HG02798 (cell line): ENCODE data around the gene GRIK1.
"Not testable (repeated sequence)": the region's sequence is repeated elsewhere in the genome, so short reads cannot be mapped to it uniquely, and the experiment has no call there.

Source experiments
- ATAC-seq: cut with Tn5 transposase; IDR thresholded peaks from one replicate; pipeline ENCODE4 v1.9.1; 2021; ENCODE audit warnings: mild to moderate bottlenecking; ENCODE audit not compliant: unreplicated experiment, poor library complexity

GRIK1 gene

DNA sequence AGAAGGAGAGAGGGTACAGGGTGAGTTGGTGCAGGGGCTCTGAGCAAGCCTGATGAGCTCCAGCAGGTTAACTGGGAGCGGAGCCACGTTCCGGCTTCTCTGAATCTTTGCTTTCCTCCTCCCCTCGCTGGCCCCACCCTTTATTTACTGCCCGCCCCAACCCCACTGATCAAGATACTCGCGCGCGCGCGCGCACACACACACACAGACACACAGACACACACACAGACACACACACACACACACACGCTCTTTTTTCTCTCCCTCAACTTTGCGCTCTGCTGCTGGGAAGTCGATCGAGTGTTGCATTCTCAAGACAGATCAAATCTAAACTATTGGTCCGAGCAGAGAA is at the start of gene GRIK1:
GRIK1 (minus strand) TSS at position 73 of the 352 bp plus-strand sequence.
- no peak for ATAC-seq

DNA sequence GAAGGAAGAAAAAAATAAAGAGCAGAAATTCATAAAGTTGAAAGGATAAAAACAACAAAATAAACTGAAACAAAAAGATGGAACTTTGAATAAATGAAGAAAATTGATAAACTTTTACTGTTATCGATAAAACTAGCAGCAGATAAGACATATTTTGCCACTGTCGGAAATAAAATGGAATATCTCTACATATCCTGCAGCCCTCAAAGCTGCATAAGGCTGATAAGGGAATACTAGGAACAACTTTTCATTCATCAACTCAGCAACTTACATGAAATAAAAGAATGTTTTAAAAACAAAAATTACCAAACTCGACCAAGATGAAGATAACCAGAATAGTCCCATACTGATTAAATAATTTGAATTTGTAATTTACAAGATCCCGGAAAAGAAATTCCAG is 48.0 kb upstream of the GRIK1 start:
- ATAC-seq = no peak

DNA sequence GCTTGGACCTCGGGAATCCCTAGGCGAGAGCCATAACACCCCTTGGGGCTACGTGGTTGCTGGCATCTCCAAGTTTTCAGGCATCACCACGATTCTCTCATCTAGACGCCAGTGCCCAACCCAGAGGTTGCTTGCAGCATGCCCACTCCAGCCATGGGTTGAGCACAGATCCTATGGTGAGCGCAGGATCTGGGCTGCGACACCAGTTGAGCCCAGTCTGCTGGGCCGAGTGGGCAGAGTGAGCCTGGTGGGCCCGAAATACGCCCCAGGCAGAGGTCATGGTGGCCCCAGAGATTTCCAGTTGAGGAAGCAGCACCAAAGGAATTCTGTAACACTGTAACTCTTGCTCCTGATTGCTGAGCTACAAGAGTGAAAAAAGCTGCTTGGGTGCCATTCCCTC is 46.1 kb upstream of the GRIK1 start:
- no peak for ATAC-seq

DNA sequence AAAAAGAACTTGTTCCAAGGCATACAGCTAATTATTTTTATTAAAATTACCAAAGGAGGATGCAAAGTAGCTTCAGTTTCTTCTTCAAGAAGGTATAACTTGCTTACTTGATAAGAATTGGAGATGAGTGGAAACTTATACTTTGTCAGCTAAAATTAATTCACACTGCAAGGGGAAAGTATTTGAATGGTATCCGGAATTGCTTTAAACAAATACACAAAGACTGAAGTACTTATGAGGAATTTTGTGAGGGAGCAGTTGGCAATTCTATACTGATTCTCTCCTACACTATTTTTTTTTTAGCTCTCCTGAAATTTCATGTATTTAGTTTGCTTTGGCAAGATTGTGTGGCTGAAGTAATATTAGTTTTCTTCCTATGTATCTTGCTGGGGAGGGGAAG is 39.2 kb upstream of the GRIK1 start:
- ATAC-seq = no peak

DNA sequence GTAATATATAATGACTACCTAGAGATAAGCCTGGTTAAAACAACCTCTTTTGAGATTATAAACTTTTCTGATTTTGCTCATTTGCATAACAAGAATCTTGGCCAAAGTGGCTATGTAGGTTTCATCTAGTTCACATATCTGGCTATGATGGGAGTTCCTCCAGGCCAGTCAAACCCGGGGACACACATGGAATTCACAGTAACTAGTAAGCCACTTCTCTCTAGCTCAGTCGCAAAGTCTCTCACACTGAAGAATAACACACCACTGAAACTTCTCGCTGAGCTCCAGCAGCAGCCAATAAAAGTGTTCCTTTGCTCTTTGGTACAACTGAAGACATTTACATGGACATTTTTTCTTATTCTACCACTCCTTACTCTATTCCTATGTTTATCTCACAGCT is 36.0 kb upstream of the GRIK1 start:
- no peak for ATAC-seq

DNA sequence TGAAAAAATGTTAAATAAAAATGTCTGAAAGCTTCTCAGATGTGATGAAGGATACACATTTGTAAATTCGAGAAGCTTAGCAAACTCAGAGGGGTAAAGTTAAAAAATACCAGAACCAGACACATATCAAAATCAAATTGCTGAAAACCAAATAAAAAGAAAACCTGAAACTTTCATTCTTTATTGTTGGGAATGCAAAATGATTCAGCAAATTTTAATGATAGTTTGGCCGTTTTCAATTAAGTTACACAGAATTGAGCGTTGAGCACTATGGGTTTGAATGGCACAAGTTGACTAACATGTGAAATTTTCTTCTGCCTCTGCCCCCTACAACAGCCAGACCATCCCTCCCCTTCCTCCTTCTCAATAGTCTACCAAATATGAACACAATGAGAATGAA is 33.5 kb upstream of the GRIK1 start:
- ATAC-seq = no peak

DNA sequence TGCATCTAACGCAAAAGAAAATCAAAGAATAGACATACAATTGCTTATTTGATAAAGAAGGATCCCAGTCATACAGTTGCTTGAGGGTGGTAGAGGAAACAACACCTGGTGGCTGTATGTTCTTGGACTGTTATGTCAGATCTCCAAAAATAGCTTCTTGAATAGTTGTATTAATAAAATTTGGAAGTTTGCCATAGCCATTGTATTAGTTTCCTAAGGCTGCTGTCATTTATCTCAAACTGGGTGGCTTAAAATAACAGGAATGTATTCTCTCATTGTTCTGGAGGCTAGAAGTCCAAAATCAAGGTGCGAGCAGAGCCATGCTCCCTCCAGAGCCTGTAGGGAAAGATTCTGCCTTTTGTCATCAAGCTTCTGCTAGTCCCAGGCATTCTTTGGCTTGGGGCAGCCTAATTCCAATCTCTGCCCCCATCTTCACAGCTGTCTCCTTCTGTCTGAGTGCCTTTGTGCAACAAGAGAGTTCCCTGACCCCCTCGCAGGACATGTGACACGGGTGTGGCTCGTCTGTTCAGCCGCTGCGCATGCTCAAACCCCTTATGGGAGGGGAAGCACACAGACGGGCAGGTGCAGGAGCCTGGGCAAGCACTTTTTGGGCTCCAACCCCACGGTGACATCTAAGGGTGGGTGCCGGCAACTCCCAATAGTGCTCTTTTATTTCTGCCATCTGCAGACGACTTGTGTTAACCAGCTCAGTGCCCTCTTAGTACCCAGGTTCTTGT is 21.7 kb upstream of the GRIK1 start:
- no peak for ATAC-seq

DNA sequence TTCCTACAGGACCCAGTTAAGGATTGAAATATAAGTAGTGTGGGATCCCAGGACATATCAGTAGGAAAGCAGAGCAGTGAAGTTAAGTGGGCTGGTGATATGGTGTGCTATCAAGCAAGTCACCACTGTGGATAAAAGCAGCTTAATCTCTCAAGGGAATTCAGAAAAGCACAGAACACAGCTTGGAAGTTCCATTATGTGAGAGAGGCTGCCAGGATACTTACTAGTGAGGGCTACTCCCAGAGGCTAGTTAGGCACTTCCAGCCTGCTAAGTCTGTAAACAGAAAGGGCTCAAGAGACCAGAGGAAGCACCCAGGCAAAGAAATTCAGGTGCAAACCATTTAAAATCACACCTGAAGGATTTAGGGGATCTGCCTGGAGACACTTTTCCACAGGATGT is 18.8 kb upstream of the GRIK1 start:
- ATAC-seq = no peak

DNA sequence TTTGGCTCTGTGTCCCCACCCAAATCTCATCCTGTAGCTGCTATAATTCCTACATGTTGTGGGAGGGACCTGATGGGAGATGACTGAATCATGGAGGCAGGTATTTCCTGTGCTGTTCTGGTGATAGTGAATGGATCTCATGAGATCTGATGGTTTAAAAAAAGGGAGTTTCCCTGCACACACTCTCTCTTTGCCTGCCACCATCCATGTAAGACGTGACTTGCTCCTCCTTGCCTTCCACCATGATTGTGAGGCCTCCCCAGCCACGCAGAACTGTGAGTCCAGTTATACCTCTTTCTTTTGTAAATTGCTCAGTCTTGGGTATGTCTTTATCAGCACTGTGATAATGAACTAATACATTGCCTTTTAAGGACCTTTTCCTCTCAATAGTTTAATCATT is 18.2 kb upstream of the GRIK1 start:
- ATAC-seq = not testable (repeated sequence)

DNA sequence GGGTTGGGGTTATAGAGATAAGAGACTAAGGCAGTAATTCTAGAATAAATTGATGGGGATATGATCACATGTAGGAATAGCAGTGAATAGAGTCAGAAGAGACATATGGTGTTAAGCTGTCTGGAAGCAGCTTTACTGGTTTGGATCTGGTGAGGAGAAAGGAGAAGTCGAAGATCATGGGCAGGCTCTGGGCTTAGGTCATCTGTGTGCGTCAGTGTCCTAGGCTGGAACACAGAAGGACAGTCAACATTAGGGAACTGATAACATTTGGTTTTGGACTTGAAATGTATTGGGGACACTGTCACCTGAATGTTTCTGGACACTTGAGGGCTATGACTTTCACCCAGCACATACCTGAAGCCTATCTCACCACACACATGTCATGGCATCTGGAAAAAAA is 13.9 kb upstream of the GRIK1 start:
- ATAC-seq = no peak

DNA sequence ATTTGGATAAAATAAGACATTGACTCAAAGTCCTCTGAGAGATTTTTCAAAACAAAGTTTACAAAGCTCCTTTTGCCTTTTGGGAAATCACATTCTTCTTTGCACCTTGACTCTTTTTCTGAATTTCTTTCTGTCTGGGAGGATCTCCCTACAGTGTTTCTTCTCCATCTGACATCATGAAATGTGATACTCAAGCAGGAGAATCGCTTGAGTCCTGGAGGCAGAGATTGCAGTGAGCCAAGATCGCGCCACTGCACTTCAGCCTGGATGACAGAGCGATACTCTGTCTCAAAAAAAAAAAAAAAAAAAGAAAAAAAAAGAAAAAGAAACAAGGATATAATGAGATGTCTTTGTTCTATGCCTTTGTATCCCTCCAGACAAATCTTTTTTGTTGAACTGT is 13.3 kb upstream of the GRIK1 start:
- no peak for ATAC-seq

DNA sequence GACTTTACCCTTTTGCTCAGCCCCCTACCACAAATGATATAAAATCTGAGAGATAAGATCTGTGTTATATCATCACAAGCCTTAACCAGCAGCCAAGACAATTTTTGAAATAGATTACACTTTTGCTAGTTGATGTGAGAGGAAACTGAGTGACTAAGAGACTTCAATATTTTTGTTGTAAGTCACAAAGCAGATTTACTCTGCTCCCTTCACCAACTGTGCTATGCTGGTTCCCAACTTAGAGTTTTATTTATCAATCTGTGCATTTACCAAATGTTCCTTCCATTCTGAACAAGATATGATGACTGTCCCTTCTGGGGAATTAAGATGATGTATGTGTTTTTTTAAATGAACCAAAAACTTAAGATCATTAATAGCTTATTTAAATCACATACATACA is 12.1 kb upstream of the GRIK1 start:
- ATAC-seq = no peak

DNA sequence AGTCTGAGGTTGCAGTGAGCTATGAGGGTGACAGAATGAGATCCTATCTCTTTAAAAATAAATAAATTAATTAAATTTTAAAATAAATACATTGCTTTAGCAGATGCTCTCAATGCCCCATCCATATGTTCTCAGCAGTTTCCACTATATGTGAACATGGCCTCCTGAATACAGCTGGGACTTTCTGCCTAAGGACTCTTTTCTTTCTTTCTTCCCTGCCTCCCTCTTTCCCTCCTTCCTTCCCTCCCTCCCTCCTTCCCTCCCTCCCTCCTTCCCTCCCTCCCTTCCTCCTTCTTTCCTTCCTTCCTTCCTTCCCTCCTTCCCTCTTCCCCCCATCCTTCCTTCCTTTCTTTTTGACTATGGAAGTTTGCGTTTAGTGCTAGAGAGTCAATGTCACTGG is 10.2 kb upstream of the GRIK1 start:
- ATAC-seq = no peak

DNA sequence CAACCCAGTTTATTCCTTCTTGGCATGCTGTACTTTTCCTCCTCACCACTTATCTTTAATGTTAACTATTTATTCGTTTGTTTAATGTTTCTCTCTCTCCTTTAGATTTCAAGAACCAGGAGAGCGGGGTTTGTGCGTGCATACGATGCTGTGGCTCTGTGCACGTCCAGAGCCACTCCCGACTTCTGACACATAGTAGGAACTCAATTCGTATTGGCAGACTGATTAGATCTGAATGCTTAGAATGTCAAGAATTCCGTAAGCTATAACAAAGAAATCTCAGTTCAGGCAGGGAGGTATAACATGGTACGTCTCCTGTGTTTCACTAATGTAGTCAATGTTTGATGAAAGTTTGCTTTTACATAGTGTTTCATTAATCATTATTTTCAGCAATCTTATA is 7.3 kb upstream of the GRIK1 start:
- no peak for ATAC-seq

DNA sequence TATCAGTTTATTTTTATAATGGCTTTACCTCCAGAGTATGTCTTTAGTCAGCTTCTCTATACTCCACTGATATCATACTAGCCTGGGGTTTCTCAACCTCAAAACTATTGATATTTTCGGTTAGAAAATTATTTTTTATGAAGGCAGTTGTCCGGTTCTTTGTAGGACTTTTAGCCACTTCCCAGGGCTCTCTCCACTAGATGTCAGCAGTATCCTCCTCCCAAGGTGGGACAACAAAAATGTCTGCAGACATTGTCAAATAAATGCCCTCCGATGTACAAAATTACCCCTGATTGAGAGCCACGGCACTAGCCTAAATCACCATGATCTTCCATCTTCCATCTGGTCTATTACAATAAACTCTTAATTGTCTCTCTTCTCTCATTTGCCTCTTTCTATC is 4.1 kb upstream of the GRIK1 start:
- ATAC-seq = no peak

DNA sequence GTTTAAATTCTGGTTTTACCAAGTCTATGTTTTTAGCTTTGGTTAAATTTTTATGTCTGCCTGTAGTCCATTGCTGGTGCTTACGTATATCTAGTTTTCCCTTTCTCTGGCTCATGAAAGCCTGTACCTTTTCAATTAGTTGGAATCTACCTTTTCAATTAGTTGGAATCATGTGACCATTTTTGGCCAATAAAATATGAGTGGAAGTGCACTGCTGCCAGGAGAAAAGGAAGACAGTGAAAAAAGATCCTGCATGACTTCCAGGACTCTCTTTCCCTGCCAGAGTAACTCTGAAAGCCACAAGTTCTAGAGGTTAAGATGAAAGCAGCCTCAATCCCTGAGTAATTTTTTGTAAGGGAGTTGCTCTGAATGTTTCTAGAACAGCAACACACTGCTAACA is 2.2 kb upstream of the GRIK1 start:
- no peak for ATAC-seq

DNA sequence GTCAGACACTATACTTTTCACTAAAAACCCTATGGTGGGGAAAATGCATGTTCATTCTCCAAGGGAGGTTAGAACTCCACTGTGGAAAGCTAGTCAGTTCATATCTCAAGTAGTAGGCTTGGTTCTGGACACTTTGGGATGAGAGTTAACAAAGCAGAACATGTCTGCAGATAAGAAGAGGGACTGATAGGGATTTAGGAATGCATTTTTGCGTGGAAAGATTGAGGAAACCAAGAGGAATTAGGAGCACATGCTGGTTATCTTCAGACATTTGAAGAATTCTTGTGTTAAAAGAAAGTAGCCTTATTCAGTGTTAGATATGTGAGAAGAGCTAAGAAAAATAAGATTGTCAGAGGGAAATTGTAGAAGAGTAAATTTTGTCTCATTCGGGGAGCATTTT is 1.2 kb upstream of the GRIK1 start:
- ATAC-seq = no peak

DNA sequence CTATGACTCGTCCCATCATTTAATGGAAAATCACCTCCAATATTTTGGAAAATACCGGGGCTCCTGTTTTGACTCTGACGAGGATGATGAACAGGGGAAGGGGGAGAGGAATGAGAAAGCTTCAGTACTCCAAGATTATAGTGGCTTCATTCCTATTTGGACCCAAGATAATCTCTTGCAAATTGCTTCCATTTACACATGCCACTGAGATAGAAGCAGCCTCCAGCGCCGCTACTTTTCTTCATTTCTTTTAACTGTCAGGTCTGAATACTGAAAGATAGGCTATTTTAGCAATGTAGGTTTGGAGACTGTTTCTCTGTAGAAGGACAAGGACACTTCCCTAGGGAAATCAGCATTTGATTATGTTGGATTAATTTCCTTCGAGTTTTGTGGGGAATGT is 565 bp upstream of the GRIK1 start:
- ATAC-seq = no peak

DNA sequence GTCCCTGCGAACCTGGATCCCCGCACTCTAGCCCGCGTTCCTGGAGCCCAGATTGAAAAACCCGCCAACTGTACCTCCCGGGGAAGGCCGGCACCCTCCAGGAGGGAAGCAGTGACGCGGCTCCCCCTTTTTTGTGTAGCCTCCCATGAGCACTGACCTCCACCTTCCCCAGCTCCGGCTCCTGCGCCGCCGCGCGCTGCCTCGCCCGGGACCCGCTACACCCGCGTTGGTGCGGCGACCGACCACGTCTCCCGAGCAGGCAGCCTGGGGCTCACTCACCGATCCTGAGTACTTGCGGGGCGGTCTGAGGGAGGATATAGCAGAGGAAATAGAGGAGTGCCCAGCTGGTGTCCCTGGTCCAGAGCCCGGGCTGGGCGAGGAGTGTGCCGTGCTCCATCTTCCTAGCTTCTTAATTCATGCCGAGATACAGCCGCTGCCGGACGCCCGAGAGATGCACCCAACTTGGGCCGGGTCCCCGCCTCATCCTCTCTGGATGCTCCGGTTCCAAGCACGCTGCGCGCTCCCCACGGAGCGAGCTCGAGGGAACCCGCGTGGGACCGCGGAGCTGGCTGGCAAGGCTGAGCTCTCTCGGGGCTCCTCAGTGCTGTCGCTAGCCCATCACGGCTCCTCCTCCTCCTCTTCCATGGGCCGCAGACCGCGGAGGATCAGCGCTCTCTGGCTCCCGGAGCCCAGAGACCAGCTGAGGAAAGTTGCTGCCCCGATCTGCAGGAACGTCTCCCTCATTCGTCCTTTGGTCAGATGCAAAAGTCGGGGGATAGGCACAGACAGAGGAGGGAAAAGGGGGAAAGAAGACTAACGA is 482 bp downstream of the GRIK1 start:
- no peak for ATAC-seq

DNA sequence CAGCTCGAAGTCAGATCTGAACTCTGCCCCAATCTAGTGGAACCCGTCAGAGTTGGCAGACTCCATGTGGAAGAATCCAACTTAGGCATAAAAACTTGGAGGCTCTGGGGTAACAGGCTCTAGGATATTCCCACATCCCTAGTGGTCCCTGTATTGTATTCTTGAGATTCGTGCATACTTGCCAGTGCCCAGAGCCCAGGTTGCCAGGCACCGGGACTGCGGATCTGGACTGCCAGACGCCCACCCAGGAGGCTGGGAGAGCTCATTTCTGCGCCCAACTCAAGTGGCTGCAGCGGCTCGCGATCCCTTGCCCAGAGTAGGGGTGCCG is 1.1 kb downstream of the GRIK1 start:
- no peak for ATAC-seq

DNA sequence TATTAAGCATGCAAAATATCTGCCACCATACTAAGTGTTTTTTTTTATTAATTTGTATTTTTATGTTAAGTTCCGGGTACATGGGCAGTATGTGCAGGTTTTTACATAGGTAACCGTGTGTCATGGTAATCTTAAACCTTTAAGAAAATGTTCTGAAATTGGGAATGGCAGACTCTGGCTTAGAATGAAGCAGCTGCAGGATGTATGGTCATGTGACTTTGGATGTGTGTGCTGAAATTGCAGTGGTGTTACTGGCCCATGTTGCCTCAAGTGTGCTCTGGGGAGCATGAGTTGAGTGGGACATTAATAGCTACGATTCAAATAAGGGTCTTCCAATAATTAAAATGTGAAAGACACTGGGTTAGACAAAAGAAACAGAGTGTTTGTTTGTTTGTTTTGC is 6.7 kb downstream of the GRIK1 start:
- ATAC-seq = no peak

DNA sequence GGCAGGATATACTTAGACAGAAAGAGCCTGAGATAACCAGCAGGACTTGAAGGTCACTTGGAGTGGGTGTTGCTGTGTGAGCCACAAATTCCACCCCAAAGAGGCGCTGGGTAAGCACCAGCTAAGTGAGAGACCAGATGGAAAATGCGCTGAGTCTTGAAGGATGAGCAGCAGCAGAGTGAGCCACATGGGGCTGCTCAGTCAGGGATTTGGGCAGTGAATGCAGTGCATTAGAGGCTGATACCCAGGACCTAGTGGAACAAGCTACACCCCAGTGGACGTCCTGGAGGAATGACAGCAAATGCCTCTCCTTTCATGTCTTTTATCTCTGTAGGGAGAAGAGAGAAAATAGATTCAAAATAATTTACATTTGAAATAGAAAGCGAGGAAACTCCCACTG is 11.3 kb downstream of the GRIK1 start:
- no peak for ATAC-seq
